SIG-M5 treated with dmso at 0.1 percent for 504 hours (cell line): ENCODE measurements around the gene PAX3.
"Not testable (repeated sequence)": the region's sequence is repeated elsewhere in the genome, so short reads cannot be mapped to it uniquely, and the experiment has no call there.

Experiments used
- DNase-seq: peaks from one replicate; lab custom pipeline; 2025; ENCODE audit not compliant: unreplicated experiment; lab: John Stamatoyannopoulos, UW

The PAX3 gene

DNA sequence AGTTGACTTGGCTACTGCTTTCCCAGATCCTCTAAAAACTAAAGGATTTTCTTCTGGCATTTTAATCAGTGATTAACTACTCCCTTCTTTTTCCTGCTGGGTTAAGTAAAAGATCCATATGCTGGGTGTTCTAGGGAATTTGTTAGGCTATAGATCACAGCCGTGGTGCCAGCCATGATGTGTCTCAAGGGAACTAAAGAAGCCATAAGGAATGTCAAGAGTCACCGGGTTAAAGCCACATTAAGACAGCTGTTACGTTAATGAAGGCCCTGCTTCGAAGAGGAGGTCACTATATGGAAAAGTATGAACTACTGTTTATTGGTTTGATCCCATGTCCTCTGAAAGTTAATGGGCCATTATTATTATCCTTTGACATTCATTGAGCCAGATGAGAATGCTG is 70.7 kb downstream of the PAX3 start:
- no peak for DNase-seq

DNA sequence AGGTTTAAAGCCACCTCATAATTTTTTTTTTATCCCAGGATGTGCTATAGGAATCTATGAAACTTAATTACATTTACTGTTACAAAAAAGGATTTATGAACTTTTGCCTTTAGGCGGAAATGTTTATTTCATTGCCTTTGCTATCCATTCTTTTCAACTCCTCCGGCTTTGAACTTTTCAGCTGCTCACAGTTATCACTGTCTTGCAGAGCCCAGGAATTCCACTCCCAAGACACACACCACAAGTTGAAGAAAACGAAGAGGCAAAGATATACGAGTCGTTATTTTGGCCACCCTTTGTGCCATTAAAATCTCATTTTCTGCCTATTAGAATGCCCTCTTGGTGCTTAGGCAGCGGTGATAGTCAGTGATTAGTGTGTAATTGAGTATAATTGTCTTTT is 80.0 kb downstream of the PAX3 start:
- no peak for DNase-seq

DNA sequence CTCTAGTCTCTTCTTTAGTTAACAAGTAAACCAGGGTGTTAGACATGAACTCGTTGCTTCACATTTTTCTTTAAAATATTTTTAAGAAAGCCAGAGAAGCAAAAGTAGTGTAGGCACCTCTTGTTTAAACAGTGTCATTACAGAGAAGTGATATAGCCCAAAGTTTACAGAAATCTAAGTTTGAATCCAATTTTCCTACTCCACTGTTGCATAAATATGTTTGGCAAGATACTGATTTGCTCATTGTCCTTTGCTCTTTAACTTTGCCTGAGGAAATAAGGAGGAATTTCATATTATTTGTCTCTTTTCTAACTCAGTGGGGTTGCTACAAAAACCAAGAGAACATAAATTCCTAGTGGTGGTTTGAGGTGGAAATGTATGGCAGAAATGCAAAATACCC is 81.1 kb downstream of the PAX3 start:
- DNase-seq, result no peak

DNA sequence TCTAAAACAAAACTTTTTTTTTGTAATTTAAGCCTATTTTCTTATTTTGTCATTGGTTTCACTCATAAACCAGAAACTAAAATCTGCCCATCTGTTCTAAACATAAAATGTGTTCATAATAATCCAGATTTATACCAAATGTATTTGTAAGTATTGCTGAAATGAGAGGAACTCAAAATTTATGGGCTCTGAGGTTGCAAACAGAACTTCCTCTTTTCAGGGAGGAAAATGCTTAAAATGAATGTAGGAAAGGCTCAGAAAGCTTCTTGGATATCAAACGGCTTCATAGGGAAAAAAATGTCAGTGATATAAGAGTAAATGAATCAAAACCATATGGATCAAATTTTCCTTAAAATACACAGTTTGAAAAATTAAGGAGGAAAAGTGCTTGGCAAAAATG is 83.9 kb downstream of the PAX3 start:
- peak; percentile 1 for DNase-seq

DNA sequence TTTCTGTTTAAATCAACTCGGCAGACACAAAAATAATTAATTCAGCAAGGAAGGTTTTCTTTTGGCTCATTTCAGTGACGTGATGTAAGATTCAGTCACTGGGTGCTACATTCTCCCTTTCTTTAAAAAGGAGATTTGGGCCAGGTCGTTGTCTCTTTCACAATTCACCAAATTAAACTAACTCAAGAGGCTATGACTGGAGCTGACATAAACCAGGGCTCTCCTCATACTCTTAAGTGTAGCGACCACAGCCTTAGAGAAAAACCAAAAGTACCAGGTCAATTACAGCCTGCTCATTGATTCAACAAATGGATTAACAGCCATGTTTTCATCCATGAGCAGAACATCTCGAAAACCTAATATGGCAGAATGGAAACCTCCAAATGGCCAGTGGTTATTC is 85.7 kb downstream of the PAX3 start:
- DNase-seq, result no peak

DNA sequence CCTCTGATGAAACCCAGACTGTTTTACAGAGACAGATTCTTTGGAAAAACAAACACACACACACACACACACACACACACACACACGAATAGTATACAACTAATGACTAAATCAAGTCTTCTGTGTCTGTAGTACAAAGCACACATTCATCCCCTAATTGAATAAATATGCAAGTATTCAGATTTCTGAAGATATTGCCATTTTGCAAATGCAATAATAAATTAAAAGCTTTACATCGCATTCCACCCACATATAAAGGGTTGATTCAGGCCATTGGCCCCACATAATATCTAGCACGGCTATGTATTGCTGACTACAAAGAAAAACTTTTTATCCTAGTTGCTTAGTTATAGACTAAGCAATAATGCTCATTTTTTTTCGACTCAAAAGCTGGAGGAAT is 86.2 kb downstream of the PAX3 start:
- DNase-seq, result no peak

DNA sequence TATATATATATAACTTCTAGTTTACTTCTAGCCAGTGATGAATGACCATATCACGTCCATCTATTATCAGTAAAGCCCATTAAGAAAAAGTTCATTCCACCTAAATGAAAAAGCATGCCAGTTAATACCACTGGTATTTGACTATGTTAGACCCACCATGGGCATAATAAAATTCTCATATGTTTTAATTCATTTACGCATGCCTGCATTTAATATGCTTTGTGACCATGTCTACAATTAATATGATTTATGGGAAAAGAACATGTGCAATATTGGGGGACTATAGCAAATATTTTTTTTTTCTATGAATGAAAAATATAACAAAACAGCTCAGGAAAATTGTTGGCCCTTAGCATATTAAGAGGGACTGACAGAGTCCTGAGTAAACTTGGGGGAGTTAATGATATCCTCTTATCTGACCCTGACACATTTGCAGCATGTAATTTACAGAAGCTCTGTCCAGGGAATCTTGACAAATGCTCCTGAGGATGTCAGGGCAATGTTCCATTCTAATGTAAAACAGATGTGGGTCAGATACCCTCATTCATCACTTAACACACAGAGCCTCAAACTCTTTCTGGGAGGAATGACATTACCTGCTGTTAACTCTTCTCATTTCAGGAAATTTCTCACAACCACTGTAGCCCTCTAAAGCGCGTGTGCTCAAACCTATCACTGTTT is 90.6 kb downstream of the PAX3 start:
- DNase-seq, result no peak

DNA sequence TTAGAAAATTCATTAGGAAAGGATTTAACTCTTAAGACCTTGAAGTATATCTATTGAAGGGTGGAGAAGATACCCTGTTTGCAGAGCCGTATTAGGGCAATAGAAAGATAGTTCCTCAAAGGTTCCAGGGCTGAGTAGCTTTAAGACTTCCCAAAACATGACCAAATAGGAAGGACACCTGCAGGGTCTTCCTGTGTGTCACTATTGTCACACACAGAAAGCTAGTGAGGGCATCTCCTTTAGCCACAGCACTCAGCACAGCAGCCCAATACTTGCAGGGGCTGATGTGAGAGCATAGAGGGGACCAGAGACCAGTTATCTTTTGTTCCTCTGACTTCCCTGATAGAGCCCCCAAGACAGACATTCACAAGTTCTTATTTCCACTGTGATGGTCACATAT is 93.7 kb downstream of the PAX3 start:
- DNase-seq, result no peak

DNA sequence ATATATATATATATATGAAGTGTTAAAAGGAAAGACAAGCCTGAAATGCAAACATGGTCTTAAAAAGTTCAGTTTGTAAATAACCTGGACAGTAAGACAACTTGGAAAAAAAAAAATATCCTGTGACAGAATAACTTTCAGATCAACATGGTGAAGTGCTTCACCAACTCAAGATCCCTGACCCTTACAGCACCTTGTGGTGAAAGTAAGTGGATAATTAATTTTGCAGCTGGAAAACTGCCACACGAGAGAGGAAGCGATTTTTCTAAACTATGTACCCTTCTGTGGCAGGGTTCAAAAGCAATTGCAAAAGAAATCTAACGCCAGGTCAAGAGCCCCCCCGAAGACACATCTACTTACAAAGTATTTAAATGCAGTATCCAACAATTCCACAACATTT is 95.8 kb downstream of the PAX3 start:
- DNase-seq, result no peak

DNA sequence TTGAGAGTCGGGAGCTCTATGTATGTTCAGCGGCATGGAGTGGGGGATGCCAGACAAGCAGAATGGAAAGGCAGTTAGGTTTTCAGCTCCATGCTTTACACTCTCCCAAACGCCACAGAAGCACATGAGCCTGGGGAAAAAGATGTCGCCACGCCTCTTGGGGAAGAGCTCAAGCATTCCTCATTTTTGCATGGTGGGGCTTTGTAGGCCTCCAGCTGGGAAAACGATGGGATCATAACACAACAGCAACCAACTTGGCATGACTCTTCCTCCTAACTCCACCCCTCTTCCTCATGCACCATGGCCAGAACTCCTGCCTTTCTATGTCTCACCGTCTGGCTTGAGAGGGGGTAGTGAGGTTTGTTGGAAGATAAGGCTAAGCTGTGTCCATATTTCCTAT is 102.6 kb downstream of the PAX3 start:
- DNase-seq, result no peak

DNA sequence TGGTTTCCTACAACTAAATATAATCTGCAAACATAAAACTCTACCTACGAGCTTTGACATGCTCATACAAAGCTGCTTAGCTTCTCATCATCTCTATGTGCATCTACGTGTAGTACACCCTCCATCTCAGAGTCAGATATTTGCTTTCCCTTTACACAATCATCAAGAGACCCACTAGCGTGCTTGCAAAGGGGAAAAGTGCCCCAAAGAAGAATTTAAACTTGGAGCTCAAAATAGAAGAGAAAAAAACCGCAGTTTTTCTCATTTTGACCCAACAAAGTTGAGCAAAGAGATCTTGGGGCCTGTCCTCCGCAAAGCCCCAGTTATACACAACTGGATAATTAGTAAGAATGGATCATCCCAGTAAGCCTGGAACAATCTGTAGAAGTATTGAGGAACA is 104.1 kb downstream of the PAX3 start:
- DNase-seq, result no peak

DNA sequence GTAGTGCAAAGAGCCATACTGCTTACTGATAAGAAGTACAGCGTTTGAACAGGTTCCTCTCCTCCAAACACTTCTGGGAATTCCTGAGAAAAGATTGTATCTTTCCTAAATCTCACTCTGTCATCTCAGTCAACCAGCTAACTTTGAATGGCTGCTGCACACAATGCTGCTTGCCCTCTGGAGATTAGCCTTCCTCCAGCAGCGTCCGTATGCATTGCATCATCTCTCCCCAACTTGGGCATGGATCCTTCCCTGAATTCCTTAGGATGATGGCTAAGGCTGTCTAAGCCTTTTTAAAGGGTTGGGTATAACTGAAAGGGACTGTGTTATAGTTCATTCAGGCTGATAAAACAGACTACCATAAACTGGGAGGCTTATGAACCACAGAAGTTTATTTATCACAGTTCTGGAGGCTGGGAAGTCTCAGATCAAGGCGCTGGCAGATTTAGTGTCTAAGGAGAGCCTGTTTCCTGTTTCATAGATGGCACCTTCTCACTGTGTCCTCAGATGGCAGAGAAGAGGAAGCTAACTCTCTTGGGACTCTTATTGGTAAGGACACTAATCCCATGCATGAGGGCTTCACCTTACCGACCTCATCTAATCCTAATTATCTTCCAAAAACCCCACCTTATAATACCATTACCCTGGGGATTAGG is 105.3 kb downstream of the PAX3 start:
- no peak for DNase-seq

DNA sequence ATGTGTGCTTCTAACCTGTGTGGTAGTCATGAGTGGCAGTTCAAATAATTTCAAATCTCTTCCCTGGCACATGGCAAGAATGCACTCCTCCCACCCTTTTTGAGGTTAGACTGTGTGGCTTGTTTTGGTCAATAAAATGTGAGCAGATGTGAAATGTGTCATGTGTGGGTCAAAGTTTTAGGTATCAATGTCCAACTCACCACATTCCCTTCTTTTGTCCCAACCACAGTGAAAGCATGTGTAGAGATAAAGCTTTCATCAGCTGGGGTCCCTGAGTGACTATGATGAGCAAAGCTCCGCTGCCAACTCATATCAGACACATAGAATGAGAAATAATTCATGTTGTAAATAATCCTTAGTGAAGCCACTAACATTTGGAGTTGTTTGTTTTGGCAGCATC is 118.2 kb downstream of the PAX3 start:
- DNase-seq, result no peak

DNA sequence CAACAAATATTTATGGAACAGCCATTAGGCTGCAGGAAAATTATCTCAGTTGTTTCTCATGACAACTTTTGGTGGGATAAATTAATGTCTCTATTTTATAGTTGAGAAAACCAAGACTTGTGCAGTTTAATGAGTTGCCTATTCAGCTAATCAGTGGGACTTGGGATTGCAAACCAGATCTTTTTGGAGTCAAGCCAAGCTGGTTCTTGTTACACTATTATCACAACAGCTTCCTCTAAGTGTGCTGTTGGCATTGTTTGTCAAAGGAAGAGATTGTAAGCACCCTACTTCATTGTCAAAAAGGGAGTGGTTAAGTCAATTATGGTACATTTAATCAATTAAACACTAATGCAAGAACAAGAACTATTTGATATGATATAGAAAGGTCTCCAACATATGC is 119.2 kb downstream of the PAX3 start:
- DNase-seq, result no peak

DNA sequence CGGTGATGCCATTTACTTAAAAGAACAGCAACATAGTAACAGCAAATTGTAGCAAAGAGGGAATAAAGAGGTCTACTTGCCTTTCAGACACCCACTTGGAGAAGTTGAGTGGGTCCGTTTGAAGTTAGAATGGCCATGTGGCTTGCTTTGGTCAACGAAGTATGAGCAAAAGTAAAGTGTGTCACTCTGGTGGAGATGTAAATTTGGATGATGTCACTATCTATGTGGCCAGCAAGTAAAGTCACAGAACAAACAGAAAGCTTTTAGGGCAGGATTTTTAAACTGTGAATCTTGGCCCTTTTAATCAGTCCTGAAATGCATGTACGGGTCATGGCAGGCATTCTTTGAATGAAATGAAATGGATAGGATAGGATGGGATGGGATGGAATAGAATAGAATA is 120.3 kb downstream of the PAX3 start:
- no peak for DNase-seq

DNA sequence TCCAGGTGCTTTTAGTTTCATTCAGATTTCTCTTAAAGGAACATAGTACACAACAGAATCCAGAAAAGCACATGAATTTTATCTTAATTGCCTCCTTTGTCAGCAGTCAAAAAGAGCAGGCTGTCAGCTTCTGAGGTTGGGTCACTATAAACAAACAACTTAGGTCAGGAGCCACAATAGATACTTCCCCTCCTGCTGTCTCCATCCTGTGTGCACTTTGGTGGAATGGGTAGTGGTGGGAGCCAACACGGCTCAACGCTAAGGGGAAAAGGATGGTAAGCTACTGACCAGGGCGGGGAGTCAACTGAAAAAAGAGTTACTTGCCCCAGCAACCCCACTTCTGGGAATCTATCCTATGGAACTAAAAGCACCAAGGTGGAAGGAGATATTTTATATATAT is 121.9 kb downstream of the PAX3 start:
- DNase-seq, result no peak

DNA sequence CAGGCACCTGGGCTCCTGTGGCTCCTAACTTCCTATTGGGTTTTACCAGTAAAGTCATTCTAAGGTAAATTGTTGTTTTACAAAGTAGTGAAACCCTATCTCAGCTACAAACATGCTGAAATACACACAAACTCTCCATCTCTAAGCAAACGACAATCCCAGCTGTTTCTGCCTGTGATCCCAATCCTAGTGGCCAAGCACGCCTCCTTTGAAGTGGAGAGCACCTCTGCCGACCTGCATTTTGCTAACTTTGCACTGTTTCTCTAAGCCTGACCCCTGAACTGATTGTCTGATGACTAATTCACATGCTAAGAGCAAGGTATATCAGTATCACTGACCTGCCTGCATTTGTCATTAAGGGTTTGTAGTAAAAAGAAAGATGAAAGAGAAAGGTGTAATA is 124.3 kb downstream of the PAX3 start:
- DNase-seq, result no peak

DNA sequence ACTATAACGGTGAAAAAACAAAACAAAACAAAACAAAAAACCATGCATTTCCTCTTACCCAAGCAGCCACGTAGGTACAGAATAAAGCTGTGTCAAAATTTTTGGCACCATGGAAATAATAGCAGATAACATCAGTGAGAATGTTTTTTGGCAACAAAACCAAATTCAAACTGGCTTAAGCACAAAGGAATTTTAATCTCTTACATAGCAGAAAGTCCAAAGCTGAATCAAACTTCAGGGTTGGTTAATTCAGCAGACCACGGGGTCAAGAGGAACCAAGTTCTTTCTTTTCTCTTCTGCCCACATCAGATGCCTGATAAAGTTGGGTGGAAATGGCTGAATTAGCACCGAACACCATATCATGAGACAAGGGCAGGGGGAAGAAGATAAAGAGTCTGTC is 129.5 kb downstream of the PAX3 start:
- no peak for DNase-seq

DNA sequence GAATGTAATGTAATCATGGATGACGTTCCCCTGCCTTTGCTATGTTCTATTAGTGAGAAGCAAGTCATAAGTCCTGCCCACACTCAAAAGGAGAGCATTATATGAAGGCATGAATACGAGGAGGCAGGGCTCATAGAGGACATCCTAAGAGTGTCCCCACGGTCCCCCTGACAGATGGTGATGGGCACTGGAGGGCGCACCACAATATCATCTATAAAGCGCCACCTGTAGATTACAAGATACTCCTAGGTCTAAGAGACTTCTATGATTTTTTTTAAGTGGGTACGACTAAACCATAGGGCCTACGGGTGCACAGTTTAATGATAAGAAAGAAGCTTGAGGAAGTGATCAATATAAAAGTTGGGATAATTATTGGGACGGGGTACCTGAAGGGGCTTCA is 131.0 kb downstream of the PAX3 start:
- no peak for DNase-seq

DNA sequence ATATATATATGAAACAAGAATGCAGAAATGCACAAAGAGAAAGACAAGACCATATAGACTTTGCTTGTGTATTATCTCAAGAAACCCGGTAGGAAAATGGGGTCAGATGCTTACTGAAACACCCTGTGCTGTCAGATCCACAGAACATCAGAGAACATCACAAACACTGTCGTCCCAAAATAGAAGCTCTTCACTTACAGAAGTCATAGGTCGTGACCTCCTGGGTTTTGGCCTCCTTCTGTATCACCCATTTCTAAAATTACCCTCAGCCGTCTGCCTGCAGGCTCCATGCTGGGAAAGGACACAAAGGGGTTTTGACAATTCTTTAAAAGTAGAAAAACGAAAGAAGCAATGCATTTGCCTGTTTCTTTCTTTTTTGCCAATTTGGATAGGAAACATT is 137.9 kb downstream of the PAX3 start:
- no peak for DNase-seq

DNA sequence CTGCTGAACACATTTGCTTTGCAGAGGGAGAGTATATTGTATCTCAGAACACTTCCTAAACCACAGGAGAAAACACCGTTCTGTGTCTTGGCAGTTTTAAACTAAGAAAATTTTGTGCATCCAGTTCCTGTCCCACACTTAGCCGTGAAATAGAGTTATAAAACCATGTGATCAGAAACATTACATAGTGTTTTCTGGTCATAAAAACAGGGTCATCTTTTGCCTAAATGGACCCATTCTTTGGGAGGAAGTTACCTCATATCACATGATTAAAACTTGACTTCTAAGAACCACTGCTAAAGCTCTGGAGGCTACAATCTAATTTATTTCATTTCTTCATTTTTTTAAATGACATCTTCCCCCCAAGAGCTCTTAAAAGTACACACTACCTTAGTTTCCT is 138.7 kb downstream of the PAX3 start:
- no peak for DNase-seq

DNA sequence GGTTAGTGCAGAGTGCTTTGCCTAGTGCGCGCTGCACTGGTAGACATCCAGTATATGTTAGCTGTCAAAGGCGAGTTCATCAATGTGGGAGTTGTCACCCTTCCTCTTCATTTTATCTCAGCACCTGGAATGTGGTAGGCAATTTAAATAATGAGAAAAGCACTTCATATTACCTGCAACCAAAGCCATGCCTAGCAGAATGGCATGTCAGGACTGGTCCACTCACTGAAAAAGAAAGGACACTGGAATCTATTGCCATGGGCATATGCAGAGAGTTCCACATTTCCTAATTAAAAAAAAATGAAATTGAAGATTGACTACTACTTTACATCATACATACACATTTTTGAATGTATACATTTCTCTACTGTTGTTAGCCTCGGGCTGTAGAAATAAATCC is 139.6 kb downstream of the PAX3 start:
- DNase-seq, result no peak

DNA sequence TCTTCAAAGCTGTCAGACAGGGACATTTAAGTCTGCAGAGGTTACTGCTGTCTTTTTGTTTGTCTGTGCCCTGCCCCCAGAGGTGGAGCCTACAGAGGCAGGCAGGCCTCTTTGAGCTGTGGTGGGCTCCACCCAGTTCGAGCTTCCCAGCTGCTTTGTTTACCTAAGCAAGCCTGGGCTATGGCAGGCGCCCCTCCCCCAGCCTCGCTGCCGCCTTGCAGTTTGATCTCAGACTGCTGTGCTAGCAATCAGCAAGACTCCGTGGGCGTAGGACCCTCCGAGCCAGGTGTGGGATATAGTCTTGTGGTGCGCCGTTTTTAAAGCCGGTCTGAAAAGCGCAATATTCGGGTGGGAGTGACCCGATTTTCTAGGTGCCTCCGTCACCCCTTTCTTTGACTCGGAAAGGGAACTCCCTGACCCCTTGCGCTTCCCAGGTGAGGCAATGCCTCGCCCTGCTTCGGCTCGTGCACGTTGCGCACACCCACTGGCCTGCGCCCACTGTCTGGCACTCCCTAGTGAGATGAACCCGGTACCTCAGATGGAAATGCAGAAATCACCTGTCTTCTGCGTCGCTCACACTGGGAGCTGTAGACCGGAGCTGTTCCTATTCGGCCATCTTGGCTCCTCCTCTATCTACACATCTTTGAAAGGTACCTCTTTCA is 143.7 kb downstream of the PAX3 start:
- not testable (repeated sequence) for DNase-seq
